ENCODE data around the gene B3GALNT2.

- no peak for TF ChIP-seq ARNT (IDR thresholded peaks at IDR 0.05)
- TF ChIP-seq FOXA1 (IDR thresholded peaks at IDR 0.05), result no peak
- no peak for TF ChIP-seq NFRKB (IDR thresholded peaks at IDR 0.05)
- TF ChIP-seq FOXK2 (IDR thresholded peaks at IDR 0.05), result no peak
- TF ChIP-seq SP1 (IDR thresholded peaks at IDR 0.05), result no peak
- no peak for TF ChIP-seq SUZ12 (IDR thresholded peaks at IDR 0.05)
- TF ChIP-seq TARDBP (IDR thresholded peaks at IDR 0.05), result no peak
- TF ChIP-seq ZNF384 (IDR thresholded peaks at IDR 0.05), result no peak
- no peak for TF ChIP-seq BHLHE40 (IDR thresholded peaks at IDR 0.05; ENCODE audit: borderline replicate concordance)
- TF ChIP-seq LEF1 (IDR thresholded peaks at IDR 0.05; ENCODE audit: borderline replicate concordance), result no peak
- no peak for TF ChIP-seq PKNOX1 (IDR thresholded peaks at IDR 0.05)
These were observed 95.0 kb downstream of the B3GALNT2 start for GRCh38 chr1:235409042-235409820.

Measured in HEK293T (cell line).